HepG2 (cell line): ENCODE measurements around the gene SPTBN2. TPM values are rescaled to one million over a fixed set of nuclear protein-coding genes. Genes with fewer than 3 reads are reported as not detected.

Source experiments
- AKAP8 ChIP-seq: sonication (generic); formaldehyde crosslinking; IDR thresholded peaks from 2 replicates; pipeline ENCODE4 v1.5.1; 2020; ENCODE audit warnings: mild to moderate bottlenecking, missing genetic modification reagents
- E2F2 ChIP-seq: sonication (generic); formaldehyde crosslinking; IDR thresholded peaks from 2 replicates; pipeline ENCODE4 v1.4.0; 2020; ENCODE audit warnings: missing genetic modification reagents, borderline replicate concordance
- ETV6 ChIP-seq: sonication (generic); formaldehyde crosslinking; conservative IDR thresholded peaks from 2 replicates; pipeline ENCODE4 v1.4.0; 2020; ENCODE audit warnings: missing genetic modification reagents
- HINFP ChIP-seq: sonication (generic); formaldehyde crosslinking; IDR thresholded peaks from 2 replicates; pipeline ENCODE4 v1.4.0; 2020; ENCODE audit warnings: low read depth, mild to moderate bottlenecking, missing genetic modification reagents
- KMT2A ChIP-seq: sonication (generic); formaldehyde crosslinking; IDR thresholded peaks from 2 replicates; pipeline ENCODE4 v1.4.0; 2020; ENCODE audit warnings: missing genetic modification reagents
- MYNN ChIP-seq: sonication (generic); formaldehyde crosslinking; IDR thresholded peaks from 2 replicates; pipeline ENCODE4 v1.4.0; 2020; ENCODE audit warnings: mild to moderate bottlenecking, low read depth, missing genetic modification reagents
- PAWR ChIP-seq: sonication (generic); formaldehyde crosslinking; IDR thresholded peaks from 2 replicates; pipeline ENCODE4 v1.4.0; 2020; ENCODE audit warnings: missing genetic modification reagents, mild to moderate bottlenecking, borderline replicate concordance
- RARG ChIP-seq: sonication (generic); formaldehyde crosslinking; IDR thresholded peaks from 2 replicates; pipeline ENCODE4 v1.4.0; 2020; ENCODE audit warnings: low read depth, mild to moderate bottlenecking, missing genetic modification reagents
- SKIL ChIP-seq: sonication (generic); formaldehyde crosslinking; IDR thresholded peaks from 2 replicates; pipeline ENCODE4 v1.8.0; 2022; ENCODE audit warnings: missing genetic modification reagents, mild to moderate bottlenecking, moderate library complexity, borderline replicate concordance
- SMAD3 ChIP-seq: sonication (generic); formaldehyde crosslinking; IDR thresholded peaks from 2 replicates; pipeline ENCODE4 v1.4.0; 2020; ENCODE audit warnings: missing genetic modification reagents
- ZBTB25 ChIP-seq: IDR thresholded peaks from 2 replicates; pipeline ENCODE4 v1.6.1; 2018; ENCODE audit warnings: missing genetic modification reagents
- ZNF263 ChIP-seq: sonication (generic); formaldehyde crosslinking; IDR thresholded peaks from 2 replicates; pipeline ENCODE4 v1.4.0; 2020; ENCODE audit warnings: missing genetic modification reagents
- ZNF329 ChIP-seq: sonication (generic); formaldehyde crosslinking; IDR thresholded peaks from 2 replicates; pipeline ENCODE4 v1.9.0; 2021; ENCODE audit warnings: low read depth, mild to moderate bottlenecking, missing genetic modification reagents
- ZNF616 ChIP-seq: sonication (generic); formaldehyde crosslinking; IDR thresholded peaks from 2 replicates; pipeline ENCODE4 v1.5.0; 2020; ENCODE audit warnings: low read depth, mild to moderate bottlenecking, missing genetic modification reagents
- ZNF841 ChIP-seq: sonication (generic); formaldehyde crosslinking; IDR thresholded peaks from 2 replicates; pipeline ENCODE4 v1.8.1; 2023; ENCODE audit warnings: missing genetic modification reagents, borderline replicate concordance
- ZNF850 ChIP-seq: sonication (generic); formaldehyde crosslinking; conservative IDR thresholded peaks from 2 replicates; pipeline ENCODE4 v1.9.0; 2021; ENCODE audit warnings: mild to moderate bottlenecking, missing genetic modification reagents
- polyA plus RNA-seq, 8 experiments: library from polyadenylated mRNA; depleted of rRNA in 3 of 8; stranded (reverse) in 7 of 8; unstranded in 1 of 8; fragments of >200 nt; fragmentation: Illumina TruSeq in 4 of 8; extraction: Trizol in 4 of 8; gene quantifications; 2 replicates each; pipeline versions ENCODE4 v1.2.1 to v1.2.3, GENCODE V29; 2011 to 2016; ENCODE audit warnings: low read depth in 4 of 8, missing spikeins in 1 of 8, mixed read lengths in 1 of 8; ENCODE audit not compliant: insufficient read depth in 1 of 8
- total RNA-seq, 5 experiments: library from RNA; depleted of rRNA; stranded (reverse); fragments of >200 nt; fragmentation: Illumina TruSeq; extraction: Trizol; gene quantifications; 2 replicates each; pipeline ENCODE4 v1.2.3, GENCODE V29; 2016; ENCODE audit warnings: low read depth in 1 of 5
- TF ChIP-seq, protein P1 (sequence below): sonication (generic); formaldehyde crosslinking; IDR thresholded peaks from 2 replicates; pipeline ENCODE4 v1.4.0; 2020; ENCODE audit warnings: missing genetic modification reagents
- TF ChIP-seq, protein P2 (sequence below): conservative IDR thresholded peaks from 2 replicates; pipeline ENCODE4 v1.6.1; 2018; ENCODE audit warnings: missing genetic modification reagents
- TF ChIP-seq, protein P3 (sequence below): sonication (generic); formaldehyde crosslinking; IDR thresholded peaks from 2 replicates; pipeline ENCODE4 v1.5.0; 2020; ENCODE audit warnings: mild to moderate bottlenecking, low read depth, missing genetic modification reagents, borderline replicate concordance

The SPTBN2 gene
- total and polyA plus RNA-seq, 2 of the 13 experiments (the other 11 are each of a cell fraction or from before 2014, with no cell fraction given), result 0.65 to 4.0 TPM

DNA sequence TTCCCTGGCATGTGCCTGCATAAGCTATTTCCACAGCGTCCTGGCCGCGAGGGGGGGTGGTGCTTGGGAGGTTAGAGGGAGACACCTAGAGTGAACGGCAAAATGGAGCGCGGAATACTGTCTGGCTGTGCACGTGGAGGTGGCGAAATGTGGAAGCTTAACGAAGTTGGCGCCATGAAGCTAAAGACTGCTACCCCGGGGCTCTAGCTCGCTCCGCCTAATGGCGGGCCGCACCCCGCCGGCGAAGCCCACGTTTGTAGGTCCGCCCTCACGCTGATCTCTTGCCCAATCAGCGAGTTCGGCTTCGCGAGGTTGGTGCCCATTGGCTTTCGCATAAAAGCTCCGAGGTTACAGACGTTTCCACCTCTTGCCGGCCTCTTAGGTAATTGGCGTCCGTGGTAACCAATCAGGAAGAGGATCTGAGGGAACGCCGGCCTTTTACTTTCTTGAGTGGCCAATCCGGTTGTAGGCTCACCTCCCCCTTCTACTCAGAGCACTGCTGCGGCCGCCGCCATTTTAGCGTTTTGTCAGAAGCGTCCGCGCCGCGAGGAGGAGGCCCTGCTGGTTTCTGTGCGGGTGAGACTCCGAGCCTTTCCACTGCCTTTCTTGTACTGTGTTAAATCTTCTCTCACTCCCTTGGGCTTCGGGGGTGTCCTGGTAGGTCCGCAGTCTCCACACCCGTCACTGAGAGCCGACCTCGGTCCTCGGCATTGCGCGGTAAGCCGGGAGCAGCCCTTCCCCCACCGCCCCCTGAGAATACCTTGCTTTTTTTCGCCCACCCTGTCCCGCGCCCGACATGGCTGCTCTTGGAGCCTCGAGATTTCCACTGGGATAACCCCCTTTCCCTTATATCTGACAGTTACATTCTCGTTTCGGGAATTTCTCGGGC is 90.6 kb downstream of the SPTBN2 start, which contains the start of gene RBM4 (continued):
- no peak; the same call in 1 of the 2 replicates for TF ChIP-seq ZBTB25 (CRISPR knock-in tag)
- peak; percentile 94 for TF ChIP-seq KMT2A (CRISPR knock-in tag)
- TF ChIP-seq SKIL, result no peak
- TF ChIP-seq ZNF329 (CRISPR knock-in tag), result no peak
- TF ChIP-seq, protein P1, sequence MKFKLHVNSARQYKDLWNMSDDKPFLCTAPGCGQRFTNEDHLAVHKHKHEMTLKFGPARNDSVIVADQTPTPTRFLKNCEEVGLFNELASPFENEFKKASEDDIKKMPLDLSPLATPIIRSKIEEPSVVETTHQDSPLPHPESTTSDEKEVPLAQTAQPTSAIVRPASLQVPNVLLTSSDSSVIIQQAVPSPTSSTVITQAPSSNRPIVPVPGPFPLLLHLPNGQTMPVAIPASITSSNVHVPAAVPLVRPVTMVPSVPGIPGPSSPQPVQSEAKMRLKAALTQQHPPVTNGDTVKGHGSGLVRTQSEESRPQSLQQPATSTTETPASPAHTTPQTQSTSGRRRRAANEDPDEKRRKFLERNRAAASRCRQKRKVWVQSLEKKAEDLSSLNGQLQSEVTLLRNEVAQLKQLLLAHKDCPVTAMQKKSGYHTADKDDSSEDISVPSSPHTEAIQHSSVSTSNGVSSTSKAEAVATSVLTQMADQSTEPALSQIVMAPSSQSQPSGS (CRISPR knock-in tag), result no peak
- TF ChIP-seq ZNF616 (CRISPR knock-in tag), result no peak
- TF ChIP-seq ZNF841 (CRISPR knock-in tag), result no peak
- TF ChIP-seq AKAP8 (CRISPR knock-in tag), result peak; percentile 83; the same call in 1 of the 2 replicates
- TF ChIP-seq PAWR (CRISPR knock-in tag), result no peak
- no peak for TF ChIP-seq ZNF263 (CRISPR knock-in tag)
- no peak for TF ChIP-seq ETV6
- no peak for TF ChIP-seq E2F2 (CRISPR knock-in tag)
- TF ChIP-seq SMAD3 (CRISPR knock-in tag), result no peak; the same call in 1 of the 2 replicates
- TF ChIP-seq, protein P2, sequence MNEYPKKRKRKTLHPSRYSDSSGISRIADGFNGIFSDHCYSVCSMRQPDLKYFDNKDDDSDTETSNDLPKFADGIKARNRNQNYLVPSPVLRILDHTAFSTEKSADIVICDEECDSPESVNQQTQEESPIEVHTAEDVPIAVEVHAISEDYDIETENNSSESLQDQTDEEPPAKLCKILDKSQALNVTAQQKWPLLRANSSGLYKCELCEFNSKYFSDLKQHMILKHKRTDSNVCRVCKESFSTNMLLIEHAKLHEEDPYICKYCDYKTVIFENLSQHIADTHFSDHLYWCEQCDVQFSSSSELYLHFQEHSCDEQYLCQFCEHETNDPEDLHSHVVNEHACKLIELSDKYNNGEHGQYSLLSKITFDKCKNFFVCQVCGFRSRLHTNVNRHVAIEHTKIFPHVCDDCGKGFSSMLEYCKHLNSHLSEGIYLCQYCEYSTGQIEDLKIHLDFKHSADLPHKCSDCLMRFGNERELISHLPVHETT (CRISPR knock-in tag), result 0 out of 2 replicates have a peak, but pooled peaks have one; percentile 17
- no peak for TF ChIP-seq HINFP (CRISPR knock-in tag)
- TF ChIP-seq ZNF850 (CRISPR knock-in tag), result no peak
- TF ChIP-seq RARG (CRISPR knock-in tag), result no peak
- TF ChIP-seq MYNN (CRISPR knock-in tag), result no peak; the same call in 1 of the 2 replicates
- TF ChIP-seq, protein P3, sequence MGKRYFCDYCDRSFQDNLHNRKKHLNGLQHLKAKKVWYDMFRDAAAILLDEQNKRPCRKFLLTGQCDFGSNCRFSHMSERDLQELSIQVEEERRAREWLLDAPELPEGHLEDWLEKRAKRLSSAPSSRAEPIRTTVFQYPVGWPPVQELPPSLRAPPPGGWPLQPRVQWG, result no peak
